Measurements from ENCODE around the gene CS. TPM values are rescaled to one million over a fixed set of nuclear protein-coding genes. Genes with fewer than 3 reads are reported as not detected.

Gene CS
- total RNA-seq, 1 donor from 2014 or later = 174 TPM

- TF ChIP-seq CTCF (IDR thresholded peaks at IDR 0.05) = peak; percentile 48
- Mint-ChIP-seq H3K4me3 (ENCODE audit: unreplicated experiment) (peak overlapping the region; percentile 89), H3K27me3 (ENCODE audit: low read depth) (no peaks in the 10 kb centered on the region), H3K9me3 (ENCODE audit: low read depth) (no peaks in the 10 kb centered on the region), H3K27ac (ENCODE audit: unreplicated experiment) (peak overlapping the region; percentile 96), H3K36me3 (ENCODE audit: low read depth) (no peaks in the 10 kb centered on the region), H3K4me1 (ENCODE audit: low read depth) (peaks cover 23% of the 10 kb centered on the region)
- no peak for DNase-seq (ENCODE audit: low spot score)
These were observed 34.3 kb upstream of the CS start for GRCh38 chr12:56334490-56334793.

GRCh38 chr12:56333679-56334489, 33.8 kb upstream of the CS start, which contains the start of gene PAN2:
PAN2 (minus strand) TSS chr12:56334000; CDS start chr12:56333094, 906 bp downstream.
- H3K36me3 Mint-ChIP-seq (ENCODE audit: low read depth) = no peaks in the 10 kb centered on the region
- H3K4me3 Mint-ChIP-seq (ENCODE audit: unreplicated experiment) = peak within 1 kb of the TSS; percentile 89
- H3K9me3 Mint-ChIP-seq (ENCODE audit: low read depth) = no peaks in the 10 kb centered on the region
- peak; percentile 97 for DNase-seq (ENCODE audit: low spot score)
- TF ChIP-seq CTCF (IDR thresholded peaks at IDR 0.05) = peak; percentile 96
- H3K27ac Mint-ChIP-seq (ENCODE audit: unreplicated experiment) = peak within 1 kb of the TSS; percentile 96
- peaks cover 23% of the 10 kb centered on the region for H3K4me1 Mint-ChIP-seq (ENCODE audit: low read depth)
- H3K27me3 Mint-ChIP-seq (ENCODE audit: low read depth) = no peaks in the 10 kb centered on the region

GRCh38 chr12:56333197-56333678, 33.1 kb upstream of the CS start:
- H3K9me3 Mint-ChIP-seq (ENCODE audit: low read depth) = no peaks in the 10 kb centered on the region
- no peak for TF ChIP-seq CTCF (IDR thresholded peaks at IDR 0.05)
- peak overlapping the region; percentile 89 for H3K4me3 Mint-ChIP-seq (ENCODE audit: unreplicated experiment)
- peak overlapping the region; percentile 96 for H3K27ac Mint-ChIP-seq (ENCODE audit: unreplicated experiment)
- H3K36me3 Mint-ChIP-seq (ENCODE audit: low read depth) = no peaks in the 10 kb centered on the region
- peaks cover 23% of the 10 kb centered on the region for H3K4me1 Mint-ChIP-seq (ENCODE audit: low read depth)
- DNase-seq (ENCODE audit: low spot score) = no peak
- no peaks in the 10 kb centered on the region for H3K27me3 Mint-ChIP-seq (ENCODE audit: low read depth)

- H3K27ac Mint-ChIP-seq (ENCODE audit: unreplicated experiment) = peak overlapping the region; percentile 23
- H3K4me3 Mint-ChIP-seq (ENCODE audit: unreplicated experiment) = peak overlapping the region; percentile 89
- H3K27me3 Mint-ChIP-seq (ENCODE audit: low read depth) = no peaks in the 10 kb centered on the region
- TF ChIP-seq CTCF (IDR thresholded peaks at IDR 0.05) = no peak
- H3K9me3 Mint-ChIP-seq (ENCODE audit: low read depth) = no peaks in the 10 kb centered on the region
- H3K36me3 Mint-ChIP-seq (ENCODE audit: low read depth) = no peaks in the 10 kb centered on the region
- DNase-seq (ENCODE audit: low spot score) = no peak
- H3K4me1 Mint-ChIP-seq (ENCODE audit: low read depth) = peaks cover 23% of the 10 kb centered on the region
These were observed 32.5 kb upstream of the CS start for GRCh38 chr12:56332512-56333196.

- H3K4me1 Mint-ChIP-seq (ENCODE audit: low read depth) = peaks cover 23% of the 10 kb centered on the region
- TF ChIP-seq CTCF (IDR thresholded peaks at IDR 0.05) = no peak
- peaks cover 2% of the 10 kb centered on the region for H3K36me3 Mint-ChIP-seq (ENCODE audit: low read depth)
- no peak for DNase-seq (ENCODE audit: low spot score)
- H3K4me3 Mint-ChIP-seq (ENCODE audit: unreplicated experiment) = no peak overlapping the region
- H3K9me3 Mint-ChIP-seq (ENCODE audit: low read depth) = no peaks in the 10 kb centered on the region
- H3K27ac Mint-ChIP-seq (ENCODE audit: unreplicated experiment) = no peak overlapping the region
- no peaks in the 10 kb centered on the region for H3K27me3 Mint-ChIP-seq (ENCODE audit: low read depth)
These were observed 30.9 kb upstream of the CS start for GRCh38 chr12:56330936-56331490.
